Activated CD8-positive, alpha-beta T cell treated with anti-CD3 and anti-CD28 coated beads for 36 hours (primary cell): ENCODE data around the gene SULT1B1. TPM values are rescaled to one million over a fixed set of nuclear protein-coding genes. Genes with fewer than 3 reads are reported as not detected.
"Not testable (repeated sequence)": the region's sequence is repeated elsewhere in the genome, so short reads cannot be mapped to it uniquely, and the experiment has no call there.

Experiments
- ATAC-seq: fragments of 200-7000 bp; cut with Tn5 transposase; one replicate; pipeline ENCODE4 v1.10.0; 2021; ENCODE audit warnings: mild to moderate bottlenecking, moderate library complexity
- CTCF ChIA-PET: fragments of 350-600 bp; sonication (Branson Sonifier 250); formaldehyde crosslinking; loops from one replicate; lab custom pipeline; 2021; ENCODE audit warnings: antibody characterized with exemption; lab: Charles Lee
- POLR2A ChIA-PET: fragments of 350-600 bp; sonication (Branson Sonifier 250); formaldehyde crosslinking; loops from one replicate; lab custom pipeline; 2021; ENCODE audit warnings: antibody characterized with exemption; lab: Charles Lee
- DNase-seq: peaks from one replicate; pipeline ENCODE4 v3.0.0-alpha.2; 2020
- H3K27ac Mint-ChIP-seq: one replicate; pipeline ENCODE4 v1.8.0; 2021; ENCODE audit warnings: mild to moderate bottlenecking, mixed read lengths
- H3K27me3 Mint-ChIP-seq: one replicate; pipeline ENCODE4 v1.8.0; 2021; ENCODE audit warnings: mixed read lengths
- H3K36me3 Mint-ChIP-seq: one replicate; pipeline ENCODE4 v1.8.0; 2021; ENCODE audit warnings: low read depth, mixed read lengths
- H3K4me1 Mint-ChIP-seq: one replicate; pipeline ENCODE4 v1.8.0; 2021; ENCODE audit warnings: low read depth, mixed read lengths
- H3K4me3 Mint-ChIP-seq: one replicate; pipeline ENCODE4 v1.8.0; 2021; ENCODE audit warnings: mild to moderate bottlenecking, moderate library complexity, mixed read lengths
- H3K9me3 Mint-ChIP-seq: one replicate; pipeline ENCODE4 v1.8.0; 2021; ENCODE audit warnings: mixed read lengths
- CTCF ChIP-seq: fragments of 200-600 bp; IDR thresholded peaks from one replicate; pipeline ENCODE4 v1.8.0; 2022; ENCODE audit warnings: antibody characterized with exemption, mild to moderate bottlenecking
- intact Hi-C: fragments of 100-400 bp; cut with micrococcal nuclease; formaldehyde crosslinking; loops from one replicate; pipeline ENCODE4 v1.10.0; 2022
- total RNA-seq, 2 experiments: library from RNA; stranded (reverse); gene quantifications; one replicate each; pipeline ENCODE4 v1.2.3, GENCODE V29; 2021

The SULT1B1 gene
- total RNA-seq, 2 experiments from 2014 or later = 1.1 to 2.2 TPM

DNA sequence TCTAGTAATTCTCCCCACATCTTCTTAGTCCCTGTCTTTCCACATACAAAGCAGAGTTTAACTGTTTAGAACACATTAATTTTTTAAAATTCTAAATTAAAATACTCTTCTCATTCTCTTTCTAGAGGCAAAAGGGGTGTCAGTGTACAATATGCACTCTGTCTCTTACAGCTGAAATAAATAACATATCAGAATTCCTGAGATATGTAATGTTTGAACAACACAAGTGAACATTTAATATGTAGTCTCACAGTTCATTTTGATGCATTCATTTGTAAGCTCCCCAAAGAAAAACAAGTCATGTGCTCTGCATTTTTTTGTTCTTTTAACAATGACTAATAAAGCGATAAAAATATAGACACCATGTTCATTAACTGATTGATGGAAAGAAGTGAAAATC, 19.7 kb upstream of the SULT1B1 start:
- Mint-ChIP-seq H3K27me3 (no peaks in the 10 kb centered on the region), H3K4me1 (peaks cover 3% of the 10 kb centered on the region), H3K27ac (no peak overlapping the region), H3K36me3 (no peaks in the 10 kb centered on the region), H3K9me3 (no peaks in the 10 kb centered on the region), H3K4me3 (no peak overlapping the region)
- ChIA-PET POLR2A (no interaction called here), CTCF (no interaction called here)
- DNase-seq (no peak), ATAC-seq (no peak)
- TF ChIP-seq CTCF = no peak
- intact Hi-C loops = no loop called here

- Mint-ChIP-seq H3K27ac (no peak overlapping the region), H3K9me3 (no peaks in the 10 kb centered on the region), H3K4me1 (peaks cover 3% of the 10 kb centered on the region), H3K4me3 (no peak overlapping the region), H3K36me3 (no peaks in the 10 kb centered on the region), H3K27me3 (no peaks in the 10 kb centered on the region)
- no peak for ATAC-seq
- no peak for TF ChIP-seq CTCF
- no peak for DNase-seq
- ChIA-PET CTCF (interaction anchor here (0.5 to 0.8 kb wide), 2 partner anchors 18 to 104 kb away, joined by 3 read pairs; no protein-coding TSS in a partner anchor), POLR2A (no interaction called here)
- intact Hi-C loops = no loop called here
Observed at GRCh38 chr4:69776696-69777095, 16.3 kb upstream of the SULT1B1 start.

DNA sequence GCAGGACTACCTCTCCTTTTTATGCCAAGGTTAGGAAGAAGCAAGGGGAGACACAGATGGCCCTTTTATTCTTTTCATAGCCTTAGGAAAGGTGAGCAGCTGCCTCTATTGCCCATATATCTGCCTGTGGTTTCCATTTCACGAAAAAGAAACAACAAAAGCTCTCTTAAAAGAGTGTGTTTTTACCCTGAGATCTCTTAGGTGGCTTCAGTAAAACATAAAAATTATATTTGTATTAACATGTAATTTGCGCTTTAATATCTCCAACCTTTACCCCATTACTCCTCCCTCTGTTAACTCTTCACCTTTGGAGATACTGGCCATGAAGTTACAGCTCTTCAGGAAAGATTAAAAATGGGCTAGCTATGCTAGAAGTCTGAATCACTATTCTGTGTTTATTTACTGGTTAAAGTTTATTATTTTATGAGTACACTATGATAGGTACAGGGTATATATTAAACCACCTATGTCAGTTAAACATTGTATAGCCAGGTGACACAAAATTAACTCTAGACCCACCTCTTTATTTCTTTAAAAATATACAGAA, 15.0 kb upstream of the SULT1B1 start:
- ChIA-PET POLR2A (no interaction called here), CTCF (interaction anchor here (1.0 kb wide), 1 partner anchor 10 kb away, joined by 4 read pairs; no protein-coding TSS in a partner anchor)
- H3K9me3 Mint-ChIP-seq = no peaks in the 10 kb centered on the region
- H3K27ac Mint-ChIP-seq = no peak overlapping the region
- intact Hi-C loops = no loop called here
- H3K36me3 Mint-ChIP-seq = no peaks in the 10 kb centered on the region
- no peak overlapping the region for H3K4me3 Mint-ChIP-seq
- TF ChIP-seq CTCF = no peak
- no peaks in the 10 kb centered on the region for H3K27me3 Mint-ChIP-seq
- peaks cover 7% of the 10 kb centered on the region for H3K4me1 Mint-ChIP-seq
- ATAC-seq = no peak
- no peak for DNase-seq

- ChIA-PET POLR2A (interaction anchor here (1.3 kb wide), 1 partner anchor 13 kb away, joined by 3 read pairs; the partner anchor contains the start of gene SULT1B1), CTCF (interaction anchor here (1.0 kb wide), 1 partner anchor 108 kb away, joined by 3 read pairs; no protein-coding TSS in a partner anchor)
- H3K27me3 Mint-ChIP-seq = no peaks in the 10 kb centered on the region
- no peaks in the 10 kb centered on the region for H3K36me3 Mint-ChIP-seq
- H3K9me3 Mint-ChIP-seq = no peaks in the 10 kb centered on the region
- TF ChIP-seq CTCF = no peak
- ATAC-seq (no peak), DNase-seq (no peak)
- intact Hi-C loops = no loop called here
- no peak overlapping the region for H3K27ac Mint-ChIP-seq
- H3K4me1 Mint-ChIP-seq = peaks cover 7% of the 10 kb centered on the region
- no peak overlapping the region for H3K4me3 Mint-ChIP-seq
Observed at GRCh38 chr4:69773484-69773883, 13.1 kb upstream of the SULT1B1 start.

DNA sequence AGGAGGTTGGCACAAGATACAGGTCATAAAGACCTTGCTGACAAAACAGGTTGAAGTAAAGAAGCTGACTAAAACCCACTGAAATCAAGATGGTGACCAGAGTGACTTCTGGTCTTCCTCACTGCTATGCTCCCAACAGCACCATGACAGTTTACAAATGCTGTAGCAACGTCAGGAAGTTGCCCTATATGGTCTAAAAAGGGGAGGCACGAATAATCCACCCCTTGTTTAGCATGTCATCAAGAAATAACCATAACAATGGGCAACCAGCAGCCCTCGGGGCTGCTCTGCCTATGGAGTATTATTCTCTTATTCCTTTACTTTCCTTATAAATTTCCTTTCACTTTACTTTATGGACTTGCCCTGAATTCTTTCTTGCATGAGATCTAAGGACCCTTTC, 8.1 kb upstream of the SULT1B1 start:
- peaks cover 19% of the 10 kb centered on the region for H3K4me1 Mint-ChIP-seq
- H3K27ac Mint-ChIP-seq, DNase-seq, H3K9me3 Mint-ChIP-seq, intact Hi-C loops, ATAC-seq, H3K27me3 Mint-ChIP-seq, H3K4me3 Mint-ChIP-seq, H3K36me3 Mint-ChIP-seq, CTCF ChIA-PET: not testable (repeated sequence)
- POLR2A ChIA-PET = interaction anchor here (0.6 kb wide), 1 partner anchor 100 kb away, joined by 3 read pairs; no protein-coding TSS in a partner anchor
